Kidney (tissue), 14 donors: ENCODE results near the gene RGPD4. TPM values are rescaled to one million over a fixed set of nuclear protein-coding genes. Genes with fewer than 3 reads are reported as not detected.

ENCODE experiments used
- DNase-seq, 5 donors: peaks; one replicate each; pipeline ENCODE4 v3.0.0-alpha.2; 2013 to 2020
- FAIRE-seq: peaks from 2 replicates; lab custom pipeline; 2012; peaks lifted over from hg19 to GRCh38; lab: Jason Lieb, UNC
- H3K27ac ChIP-seq, 2 donors: one replicate each; pipeline ENCODE4 v1.7.0; 2013; ENCODE audit warnings: low read depth in 2 of 2, low read length in 2 of 2, inconsistent platforms in 1 of 2
- H3K27me3 ChIP-seq: one replicate; pipeline ENCODE4 v1.7.1; 2013; ENCODE audit warnings: low read length, inconsistent platforms; ENCODE audit not compliant: control insufficient read depth, insufficient read depth
- H3K36me3 ChIP-seq, 3 donors: one replicate each; pipeline versions ENCODE4 v1.7.0 to v1.7.1; 2013; ENCODE audit warnings: low read length in 3 of 3, control low read depth in 1 of 3, inconsistent platforms in 1 of 3; ENCODE audit not compliant: insufficient read depth in 3 of 3, control insufficient read depth in 2 of 3
- H3K4me1 ChIP-seq, 3 donors: one replicate each; pipeline versions ENCODE4 v1.7.0 to v1.7.1; 2013; ENCODE audit warnings: low read length in 3 of 3, inconsistent platforms in 1 of 3, low read depth in 1 of 3; ENCODE audit not compliant: control insufficient read depth in 2 of 3, insufficient read depth in 2 of 3
- H3K4me3 ChIP-seq, 3 donors: one replicate each; pipeline versions ENCODE4 v1.7.0 to v1.8.1; 2013; ENCODE audit warnings: low read length in 3 of 3, control low read depth in 1 of 3, inconsistent platforms in 1 of 3
- H3K9ac ChIP-seq, 3 donors: one replicate each; pipeline versions ENCODE4 v1.7.0 to v1.7.1; 2013; ENCODE audit warnings: low read length in 3 of 3, control low read depth in 1 of 3, inconsistent platforms in 1 of 3
- H3K9me3 ChIP-seq, 3 donors: one replicate each; pipeline versions ENCODE4 v1.7.0 to v1.7.1; 2013; ENCODE audit warnings: low read length in 3 of 3, control low read depth in 1 of 3, inconsistent platforms in 1 of 3; ENCODE audit not compliant: control insufficient read depth in 2 of 3, insufficient read depth in 1 of 3
- CTCF ChIP-seq: IDR thresholded peaks from 3 replicates; pipeline ENCODE4 v1.5.1; 2012; ENCODE audit warnings: mild to moderate bottlenecking, moderate library complexity, borderline replicate concordance; ENCODE audit not compliant: insufficient read depth; ENCODE audit errors: extremely low read depth
- intact Hi-C: fragments of 100-400 bp; cut with DNase I; formaldehyde crosslinking; loops from one replicate; pipeline ENCODE4 v1.11.1; 2022
- polyA plus RNA-seq: library from polyadenylated mRNA; stranded (reverse); fragments of 350-450 nt; fragmentation: Illumina TruSeq; extraction: RNeasy Lipid Tissue Mini Kit (QIAGEN cat#74804); gene quantifications from one replicate; pipeline ENCODE4 v1.2.3, GENCODE V29; 2014; ENCODE audit warnings: low read depth, low replicate concordance; ENCODE audit not compliant: insufficient read depth
- total RNA-seq: library from RNA; stranded (reverse); fragmentation: NEBNext Ultra II Directional; extraction: Animal tissue kit (Norgen Biotek cat#: 25700); gene quantifications from one replicate; pipeline ENCODE4 v1.2.1, GENCODE V29; 2021
- donor health status: control.
- donor health status: control.
- donor health status: control.
- donor health status: control.
- donor health status: control.
- donor health status: DM: yes; HTN: yes; CAD: no.
- donor health status: Normal renal cell carcinoma (clear cell type).

RGPD4 gene
- total and polyA plus RNA-seq, 2 donors from 2014 or later, result not detected

- FAIRE-seq (no peak), DNase-seq (no peak)
- no peaks in the 10 kb centered on the region for H3K4me1 ChIP-seq
- no peaks in the 10 kb centered on the region for H3K36me3 ChIP-seq
- H3K27ac ChIP-seq, result no peak overlapping the region
- intact Hi-C loops, result no loop called here
- no peak for TF ChIP-seq CTCF
- no peak overlapping the region for H3K9ac ChIP-seq
- no peak overlapping the region for H3K4me3 ChIP-seq
- no peaks in the 10 kb centered on the region for H3K9me3 ChIP-seq
- no peaks in the 10 kb centered on the region for H3K27me3 ChIP-seq
Observed at GRCh38 chr2:107927034-107927534, 100.4 kb downstream of the RGPD4 start.

- no peak for FAIRE-seq
- no peak for DNase-seq
- TF ChIP-seq CTCF, result no peak
- no peak overlapping the region for H3K4me3 ChIP-seq
- H3K36me3 ChIP-seq, result no peaks in the 10 kb centered on the region
- intact Hi-C loops, result no loop called here
- H3K27ac ChIP-seq, result no peak overlapping the region
- no peaks in the 10 kb centered on the region for H3K4me1 ChIP-seq
- no peaks in the 10 kb centered on the region for H3K27me3 ChIP-seq
- no peak overlapping the region for H3K9ac ChIP-seq
- H3K9me3 ChIP-seq, result no peaks in the 10 kb centered on the region
Observed at GRCh38 chr2:107931412-107931811, 104.7 kb downstream of the RGPD4 start.

- no peak for TF ChIP-seq CTCF
Observed at GRCh38 chr2:107932488-107932887, 105.8 kb downstream of the RGPD4 start.

GRCh38 chr2:107932979-107933378, 106.3 kb downstream of the RGPD4 start:
- Histone ChIP-seq H3K4me3 (no peak overlapping the region), H3K9ac (no peak overlapping the region), H3K27ac (no peak overlapping the region), H3K9me3 (no peaks in the 10 kb centered on the region), H3K27me3 (no peaks in the 10 kb centered on the region), H3K4me1 (no peaks in the 10 kb centered on the region), H3K36me3 (no peaks in the 10 kb centered on the region)
- intact Hi-C loops, result no loop called here
- DNase-seq (peak in 2 of 5 donors; percentile 21 to 60), FAIRE-seq (no peak)
- peak; percentile 14 for TF ChIP-seq CTCF

More at GRCh38 chr2:107932488-107932887, 105.8 kb downstream of the RGPD4 start:
- Histone ChIP-seq H3K9me3 (no peaks in the 10 kb centered on the region), H3K36me3 (no peaks in the 10 kb centered on the region), H3K9ac (no peak overlapping the region), H3K27me3 (no peaks in the 10 kb centered on the region), H3K27ac (no peak overlapping the region), H3K4me1 (no peaks in the 10 kb centered on the region), H3K4me3 (no peak overlapping the region)
- FAIRE-seq, result no peak
- DNase-seq, result peak in 2 of 5 donors; percentile 14 to 39
- intact Hi-C loops, result no loop called here
